ENCODE results near the gene WDFY1. TPM values are rescaled to one million over a fixed set of nuclear protein-coding genes. Genes with fewer than 3 reads are reported as not detected.

Gene WDFY1
- 28.5 and 29.6 TPM in 2 replicates for total RNA-seq

DNA sequence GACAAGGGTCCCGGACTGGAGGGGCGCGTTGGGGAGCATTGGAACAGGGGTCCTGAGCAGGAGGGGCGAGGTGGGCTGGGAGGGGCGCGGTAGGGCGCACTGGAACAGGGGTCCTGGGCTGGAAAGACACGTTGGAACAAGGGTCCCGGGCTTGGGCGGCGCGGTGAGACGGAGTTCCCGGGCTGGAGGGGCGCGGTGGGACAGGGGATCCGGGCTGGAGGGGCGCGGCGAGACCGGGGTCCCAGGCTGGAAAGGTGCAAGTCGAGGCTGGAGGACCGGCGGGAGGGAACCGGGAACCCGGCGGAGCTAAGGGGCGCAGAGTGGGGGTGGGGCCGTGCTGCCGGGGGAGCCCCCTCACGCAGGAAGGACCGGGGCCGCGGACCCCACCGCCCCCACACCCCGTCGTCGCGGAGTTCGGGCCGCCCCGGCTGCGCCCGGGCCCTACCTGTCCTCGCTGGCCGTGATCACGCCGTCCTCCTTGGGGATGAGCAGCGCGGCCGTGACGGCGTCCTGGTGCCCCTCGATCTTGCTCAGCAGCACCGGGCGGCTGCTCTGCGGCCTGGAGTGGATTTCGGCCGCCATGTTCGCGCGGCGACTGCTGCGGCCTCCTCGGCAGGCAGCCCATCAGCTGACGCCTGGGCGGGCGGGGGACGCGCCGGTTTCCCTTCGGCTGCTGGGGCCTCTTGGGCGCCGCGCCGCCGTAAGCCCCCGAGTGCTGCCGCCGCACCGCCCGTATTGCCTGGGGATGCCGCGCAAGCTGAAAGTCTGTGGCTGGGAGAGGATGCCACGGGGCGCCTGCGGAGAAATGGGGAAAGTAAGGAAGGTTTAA, at the start of gene WDFY1:
Gene WDFY1 (minus strand): TSS at position 633 of the 829 bp plus-strand sequence. CDS start 51 bp downstream, at position 582.

GRCh38 chr2:223957092-223957851, 12.1 kb upstream of the WDFY1 start, which contains the start of gene MRPL44:
MRPL44 (plus strand) TSS chr2:223957463; CDS start chr2:223957473, 10 bp downstream.

DNA sequence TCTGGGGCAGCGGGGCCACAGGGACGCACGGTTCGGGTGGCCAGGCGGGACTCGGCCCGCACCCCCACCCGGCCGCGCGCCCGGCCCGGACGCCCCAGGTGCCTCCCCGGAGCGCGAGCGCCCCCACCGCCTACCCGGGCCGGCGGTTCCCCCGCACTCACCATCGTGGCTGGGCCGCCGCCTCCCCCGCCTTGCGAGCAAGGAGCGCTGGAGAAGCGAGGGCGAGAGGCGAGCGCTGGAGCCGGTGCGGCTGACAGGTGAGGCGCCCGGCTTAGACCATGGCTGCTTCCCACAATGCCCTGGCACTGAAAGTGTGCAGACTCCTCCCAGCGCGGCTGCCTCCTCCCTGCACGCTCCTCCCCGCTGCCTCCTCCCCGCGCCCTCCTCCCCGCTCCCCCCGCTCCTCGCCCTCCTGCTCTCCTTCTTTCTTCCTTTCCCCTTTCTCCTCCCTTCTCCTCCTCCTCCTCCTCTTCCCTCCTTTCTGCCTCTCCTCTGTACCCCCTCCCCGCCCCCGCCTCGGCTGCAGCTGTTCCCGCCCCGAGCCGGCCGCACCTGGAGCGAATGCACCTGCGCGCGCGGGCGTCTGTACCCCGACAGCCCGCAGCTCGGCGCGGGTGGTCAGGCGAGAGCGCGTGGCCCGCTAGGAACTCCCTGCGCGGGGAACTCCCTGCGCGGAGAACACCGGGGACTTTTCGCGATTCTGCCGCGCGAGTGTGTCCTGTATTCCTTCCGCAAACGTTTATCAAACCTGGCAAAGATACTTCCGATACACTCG, 107.7 kb downstream of the WDFY1 start, which contains the start of gene AP1S3:
Gene AP1S3 (minus strand): TSS at position 296 of the 775 bp plus-strand sequence. CDS start 132 bp downstream, at position 164.

Other genes starting within 250 kb of the WDFY1 start
- gene AP1S3, start 107.8 kb downstream of the WDFY1 start, total RNA-seq = 1.2 and 2.2 TPM in 2 replicates
- gene MRPL44, start 12.1 kb upstream of the WDFY1 start, total RNA-seq = 35.2 and 38.7 TPM in 2 replicates
- 14.0 and 14.4 TPM in 2 replicates for gene SERPINE2, start 94.0 kb upstream of the WDFY1 start, total RNA-seq